Daoy (cell line): Measurements from ENCODE around the gene IL17RA. TPM values are rescaled to one million over a fixed set of nuclear protein-coding genes. Genes with fewer than 3 reads are reported as not detected.

Source experiments
- DNase-seq: peaks from one replicate; pipeline ENCODE4 v3.0.0-alpha.2; 2015; ENCODE audit warnings: low read depth
- total RNA-seq: library from RNA; depleted of rRNA; stranded (reverse); fragments of >200 nt; shearing (Covaris generic); gene quantifications from 2 replicates; pipeline ENCODE4 v1.2.3, GENCODE V29; 2014; rRNA removed

IL17RA gene
- total RNA-seq, 1 experiment from 2014 or later: 1.8 TPM

GRCh38 chr22:17157714-17158113 is 72.9 kb downstream of the IL17RA start:
- DNase-seq: no peak

- no peak for DNase-seq
Measured at GRCh38 chr22:17158176-17158567, 73.4 kb downstream of the IL17RA start.

- DNase-seq: peak; percentile 93
Measured at GRCh38 chr22:17158568-17159503, 74.0 kb downstream of the IL17RA start, which contains the start of gene HDHD5. Gene HDHD5, minus strand, starts transcription at chr22:17159277. Its CDS starts 26 bp downstream, at chr22:17159251.

GRCh38 chr22:17159504-17159951 is 74.7 kb downstream of the IL17RA start:
- DNase-seq: peak; percentile 64

GRCh38 chr22:17161991-17162390 is 77.2 kb downstream of the IL17RA start:
- peak; percentile 9 for DNase-seq

GRCh38 chr22:17162731-17163130 is 77.9 kb downstream of the IL17RA start:
- DNase-seq: no peak

GRCh38 chr22:17164392-17165024 is 79.7 kb downstream of the IL17RA start:
- no peak for DNase-seq

Other genes starting within 250 kb of the IL17RA start
- 0.09 TPM in 1 of 2 replicates, not detected in the other for gene GAB4, start 76.8 kb upstream of the IL17RA start, total RNA-seq
- 0.11 and 0.21 TPM in 2 replicates for gene TMEM121B, start 36.4 kb downstream of the IL17RA start, total RNA-seq
- gene HDHD5, start 74.3 kb downstream of the IL17RA start, total RNA-seq: 51.1 and 60.6 TPM in 2 replicates
- 0.30 TPM in 1 of 2 replicates, not detected in the other for gene ADA2, start 134.4 kb downstream of the IL17RA start, total RNA-seq